IMR-90 (cell line): ENCODE data around the gene KCNMA1. TPM values are rescaled to one million over a fixed set of nuclear protein-coding genes. Genes with fewer than 3 reads are reported as not detected.

Experiments used
- ATAC-seq: fragments of 200-7000 bp; cut with Tn5 transposase; 2 replicates; pipeline ENCODE4 v1.9.1; 2020; ENCODE audit warnings: low read depth, mild to moderate bottlenecking, moderate library complexity
- BruUV-seq: library from RNA; stranded (reverse); fragments of 400-500 nt; replicated peaks from 2 replicates; lab custom pipeline; 2021; lab: Mats Ljungman, UMichigan
- CTCF ChIA-PET: fragments of 300-600 bp; formaldehyde crosslinking; extraction: SDS; loops from one replicate; lab custom pipeline; 2021; ENCODE audit warnings: antibody characterized with exemption; lab: Yijun Ruan, JAX
- POLR2A ChIA-PET: fragments of 300-600 bp; sonication (Branson Sonifier 250); formaldehyde crosslinking; loops from one replicate; lab custom pipeline; 2022; ENCODE audit warnings: antibody characterized with exemption; ENCODE audit not compliant: unreplicated experiment; lab: Charles Lee
- DNase-seq: peaks from one replicate; pipeline ENCODE4 v3.0.0; 2013
- H2AFZ ChIP-seq: replicated peaks from 2 replicates; pipeline ENCODE3; 2013; ENCODE audit warnings: low read length, mild to moderate bottlenecking; ENCODE audit not compliant: poor library complexity
- H2AK5ac ChIP-seq: 2 replicates; pipeline ENCODE4 v1.6.1; 2013; ENCODE audit warnings: low read depth, low read length, inconsistent platforms
- H2AK9ac ChIP-seq: replicated peaks from 2 replicates; pipeline ENCODE3; 2013; ENCODE audit warnings: mild to moderate bottlenecking, low read depth, low read length, moderate library complexity; ENCODE audit not compliant: poor library complexity
- H2BK120ac ChIP-seq: 2 replicates; pipeline ENCODE4 v1.6.1; 2013; ENCODE audit warnings: low read depth, low read length, inconsistent platforms
- H2BK15ac ChIP-seq: 3 replicates; pipeline ENCODE4 v1.6.1; 2013; ENCODE audit warnings: low read depth, low read length, inconsistent platforms
- H2BK20ac ChIP-seq: 2 replicates; pipeline ENCODE4 v1.6.1; 2013; ENCODE audit warnings: low read depth, mild to moderate bottlenecking, inconsistent platforms, low read length, moderate library complexity
- H2BK5ac ChIP-seq: 2 replicates; pipeline ENCODE4 v1.6.1; 2013; ENCODE audit warnings: mild to moderate bottlenecking, low read depth, low read length, inconsistent platforms; ENCODE audit not compliant: poor library complexity, severe bottlenecking
- H3K14ac ChIP-seq: replicated peaks from 2 replicates; pipeline ENCODE4 v1.6.1; 2013; ENCODE audit warnings: low read depth, low read length, inconsistent platforms
- H3K18ac ChIP-seq: 2 replicates; pipeline ENCODE4 v1.6.1; 2013; ENCODE audit warnings: low read depth, low read length, control low read depth
- H3K23ac ChIP-seq: 2 replicates; pipeline ENCODE4 v1.6.1; 2013; ENCODE audit warnings: low read depth, low read length, inconsistent platforms
- H3K27ac ChIP-seq: 2 replicates; pipeline ENCODE4 v1.5.1; 2013; ENCODE audit warnings: mild to moderate bottlenecking, control low read depth, low read length; ENCODE audit not compliant: insufficient read depth
- H3K27me3 ChIP-seq: 2 replicates; pipeline ENCODE4 v1.6.1; 2013; ENCODE audit warnings: low read length; ENCODE audit not compliant: control insufficient read depth, insufficient read depth
- H3K36me3 ChIP-seq: 2 replicates; pipeline ENCODE4 v1.6.1; 2013; ENCODE audit warnings: low read length, mixed read lengths; ENCODE audit not compliant: control insufficient read depth, insufficient read depth
- H3K4ac ChIP-seq: 2 replicates; pipeline ENCODE4 v1.6.1; 2013; ENCODE audit warnings: low read depth, low read length, inconsistent platforms
- H3K4me1 ChIP-seq: 2 replicates; pipeline ENCODE4 v1.6.1; 2013; ENCODE audit warnings: low read length, mixed read lengths; ENCODE audit not compliant: control insufficient read depth, insufficient read depth
- H3K4me2 ChIP-seq: 2 replicates; pipeline ENCODE4 v1.6.1; 2013; ENCODE audit warnings: low read depth, mild to moderate bottlenecking, control low read depth, low read length, moderate library complexity
- H3K4me3 ChIP-seq: 2 replicates; pipeline ENCODE4 v1.5.1; 2013; ENCODE audit warnings: low read depth, mild to moderate bottlenecking, control low read depth, low read length, moderate library complexity; ENCODE audit not compliant: insufficient read depth
- H3K56ac ChIP-seq: 2 replicates; pipeline ENCODE4 v1.6.1; 2013; ENCODE audit warnings: low read length, inconsistent platforms; ENCODE audit not compliant: insufficient read depth; ENCODE audit errors: extremely low read depth
- H3K79me1 ChIP-seq, 2 experiments: 2 replicates each; pipeline ENCODE4 v1.6.1; 2013; ENCODE audit warnings: low read length in 2 of 2, inconsistent platforms in 1 of 2, low read depth in 1 of 2
- H3K9ac ChIP-seq: 2 replicates; pipeline ENCODE4 v1.6.1; 2013; ENCODE audit warnings: low read depth, low read length, control low read depth
- H3K9me1 ChIP-seq: 2 replicates; pipeline ENCODE4 v1.6.1; 2013; ENCODE audit warnings: low read length, inconsistent platforms; ENCODE audit not compliant: insufficient read depth
- H3K9me3 ChIP-seq: 2 replicates; pipeline ENCODE4 v1.6.1; 2013; ENCODE audit warnings: low read length; ENCODE audit not compliant: control insufficient read depth, insufficient read depth
- H4K20me1 ChIP-seq: 2 replicates; pipeline ENCODE4 v1.6.1; 2013; ENCODE audit warnings: low read length, inconsistent platforms; ENCODE audit not compliant: insufficient read depth
- H4K5ac ChIP-seq: 2 replicates; pipeline ENCODE4 v1.6.1; 2013; ENCODE audit warnings: mild to moderate bottlenecking, low read depth, low read length, control low read depth
- H4K8ac ChIP-seq, 2 experiments: 2 replicates each; pipeline ENCODE4 v1.6.1; 2013; ENCODE audit warnings: low read depth in 2 of 2, low read length in 2 of 2, control low read depth in 1 of 2, inconsistent platforms in 1 of 2
- H4K91ac ChIP-seq: 2 replicates; pipeline ENCODE4 v1.6.1; 2013; ENCODE audit warnings: low read depth, low read length, inconsistent platforms; ENCODE audit not compliant: insufficient read depth
- BHLHE40 ChIP-seq: fragments of 150-350 bp; IDR thresholded peaks from 2 replicates; pipeline ENCODE4 v1.6.1; 2016; ENCODE audit warnings: mild to moderate bottlenecking, low read depth, low read length
- CEBPB ChIP-seq: IDR thresholded peaks from 2 replicates; pipeline ENCODE4 v1.6.1; 2012; ENCODE audit warnings: low read depth, low read length, improper control_type of control experiment
- CHD1 ChIP-seq: IDR thresholded peaks from 2 replicates; pipeline ENCODE4 v1.6.1; 2012; ENCODE audit warnings: low read depth, low read length, improper control_type of control experiment
- CTCF ChIP-seq: conservative IDR thresholded peaks from 2 replicates; pipeline ENCODE4 v1.5.1; 2012; ENCODE audit warnings: mild to moderate bottlenecking, low read depth, low read length, improper control_type of control experiment
- ELK1 ChIP-seq: fragments of 150-350 bp; IDR thresholded peaks from 2 replicates; pipeline ENCODE4 v1.6.1; 2016; ENCODE audit warnings: low read depth, mild to moderate bottlenecking, low read length, moderate library complexity, borderline replicate concordance
- MAFK ChIP-seq: IDR thresholded peaks from 2 replicates; pipeline ENCODE4 v1.6.1; 2012; ENCODE audit warnings: low read depth, low read length, improper control_type of control experiment
- MAZ ChIP-seq: IDR thresholded peaks from 2 replicates; pipeline ENCODE4 v1.6.1; 2012; ENCODE audit warnings: low read depth, mild to moderate bottlenecking, low read length, improper control_type of control experiment, moderate library complexity, borderline replicate concordance
- MXI1 ChIP-seq: IDR thresholded peaks from 2 replicates; pipeline ENCODE4 v1.6.1; 2012; ENCODE audit warnings: low read depth, mild to moderate bottlenecking, low read length, moderate library complexity, borderline replicate concordance
- NFE2L2 ChIP-seq: fragments of 150-350 bp; IDR thresholded peaks from 2 replicates; pipeline ENCODE4 v1.6.1; 2016; ENCODE audit warnings: low read depth, mild to moderate bottlenecking, low read length
- POLR2A ChIP-seq: IDR thresholded peaks from 2 replicates; pipeline ENCODE4 v1.6.1; 2012; ENCODE audit warnings: mild to moderate bottlenecking, low read depth, low read length
- RAD21 ChIP-seq: IDR thresholded peaks from 2 replicates; pipeline ENCODE4 v1.6.1; 2012; ENCODE audit warnings: low read length, improper control_type of control experiment
- RCOR1 ChIP-seq: IDR thresholded peaks from 2 replicates; pipeline ENCODE4 v1.6.1; 2012; ENCODE audit warnings: mild to moderate bottlenecking, low read length, improper control_type of control experiment; ENCODE audit not compliant: insufficient replicate concordance
- USF2 ChIP-seq: fragments of 150-350 bp; IDR thresholded peaks from 2 replicates; pipeline ENCODE4 v1.6.1; 2017; ENCODE audit warnings: mild to moderate bottlenecking, antibody characterized with exemption, low read length, low read depth
- WGBS, 2 experiments: methylation state at CpG; one replicate each; pipeline versions ENCODE4 v1.1.5 to v1.1.7; 2013; ENCODE audit warnings: missing lambda C conversion rate in 2 of 2; ENCODE audit not compliant: insufficient read length in 1 of 2; ENCODE audit errors: extremely low coverage in 2 of 2; 5-methylcytosine and 5-hydroxymethylcytosine counted together
- dilution Hi-C: fragments of 300-500 bp; cut with HindIII; formaldehyde crosslinking; loops from one replicate; pipeline ENCODE4 v1.14.3; 2018; ENCODE audit warnings: low sequenced_read_pairs; ENCODE audit not compliant: unreplicated experiment
- in situ Hi-C: fragments of 300-500 bp; cut with MboI; formaldehyde crosslinking; loops from 3 replicates; pipeline ENCODE4 v1.14.3; 2019; ENCODE audit warnings: low sequenced_read_pairs, inconsistent platforms, mixed read lengths
- intact Hi-C: fragments of 100-400 bp; cut with micrococcal nuclease; formaldehyde crosslinking; loops from 2 replicates; pipeline ENCODE4 v1.10.0; 2022
- polyA plus RNA-seq, 3 experiments: library from polyadenylated mRNA; depleted of rRNA; stranded (reverse); fragments of >200 nt; gene quantifications; 2 replicates each; pipeline ENCODE4 v1.2.3, GENCODE V29; 2012; ENCODE audit warnings: low replicate concordance in 1 of 3
- total RNA-seq: library from RNA; depleted of rRNA; stranded (reverse); fragments of >200 nt; gene quantifications from 2 replicates; pipeline ENCODE4 v1.2.3, GENCODE V29; 2012

The KCNMA1 gene
- total and polyA plus RNA-seq, 2 of the 4 experiments (the other 2 are of a cell fraction) = 25.6 to 29.6 TPM

GRCh38 chr10:77236029-77236428 lies 401.6 kb downstream of the KCNMA1 start:
- peak overlapping the region; percentile 25; the same call in 1 of the 2 replicates for H3K4ac ChIP-seq
- no peak overlapping the region for H4K8ac ChIP-seq
- intact Hi-C loops (no loop called here), in situ Hi-C loops (no loop called here), dilution Hi-C loops (no loop called here)
- no peak overlapping the region for H3K9ac ChIP-seq
- H3K14ac ChIP-seq = no peak overlapping the region; the same call in 1 of the 2 replicates
- no peaks in the 10 kb centered on the region for H4K20me1 ChIP-seq
- H2BK120ac ChIP-seq = no peak overlapping the region
- no peak overlapping the region for H2AK9ac ChIP-seq
- no TSS peak for BruUV-seq
- H2AFZ ChIP-seq = no peak overlapping the region
- H3K36me3 ChIP-seq = no peaks in the 10 kb centered on the region
- POLR2A ChIA-PET = no interaction called here
- no peaks in the 10 kb centered on the region for H3K27me3 ChIP-seq
- H3K9me3 ChIP-seq = no peaks in the 10 kb centered on the region
- ATAC-seq (no peak), DNase-seq (no peak)
- H3K4me1 ChIP-seq = peaks cover 12% of the 10 kb centered on the region
- no peak overlapping the region for H3K23ac ChIP-seq
- H3K4me3 ChIP-seq = no peak overlapping the region
- no peak overlapping the region for H3K4me2 ChIP-seq
- H3K18ac ChIP-seq = no peak overlapping the region
- H2BK5ac ChIP-seq = no peak overlapping the region
- TF ChIP-seq CEBPB (no peak), POLR2A (no peak), MAFK (no peak), ELK1 (no peak), RCOR1 (no peak), MXI1 (no peak), USF2 (no peak), NFE2L2 (no peak), MAZ (no peak), CTCF (no peak), BHLHE40 (no peak), CHD1 (no peak), RAD21 (no peak)
- no peak overlapping the region for H2AK5ac ChIP-seq
- H3K9me1 ChIP-seq = peaks cover 5% of the 10 kb centered on the region; the same call in 1 of the 2 replicates
- WGBS, 2 experiments = 88% methylated on average over 4 of the region's 9 CpGs; no CpG with 5 or more reads in 1 of the 2 experiments
- CTCF ChIA-PET = no interaction called here
- no peak overlapping the region for H3K56ac ChIP-seq
- H3K79me1 ChIP-seq = no peaks in the 10 kb centered on the region
- no peak overlapping the region for H4K5ac ChIP-seq
- H2BK20ac ChIP-seq = no peak overlapping the region
- H2BK15ac ChIP-seq = no peak overlapping the region
- H4K91ac ChIP-seq = no peak overlapping the region
- H3K27ac ChIP-seq = no peak overlapping the region
